GM12878 (cell line): ENCODE data around the gene ZNF804B. TPM values are rescaled to one million over a fixed set of nuclear protein-coding genes. Genes with fewer than 3 reads are reported as not detected.

Experiments used
- ATAC-seq: fragments of 200-7000 bp; cut with Tn5 transposase; 3 replicates; pipeline ENCODE4 v1.9.1; 2020; ENCODE audit warnings: mild to moderate bottlenecking, moderate library complexity
- BruUV-seq: library from RNA; stranded (reverse); fragments of 400-500 nt; replicated peaks from 2 replicates; lab custom pipeline; 2021; lab: Mats Ljungman, UMichigan
- CTCF ChIA-PET: fragments of 300-600 bp; sonication (Branson Sonifier 250); formaldehyde crosslinking; extraction: SDS; loops from one replicate; lab custom pipeline; 2021; ENCODE audit warnings: inconsistent platforms; lab: Yijun Ruan, JAX
- POLR2A ChIA-PET: fragments of 350-600 bp; formaldehyde crosslinking; extraction: SDS; loops from one replicate; lab custom pipeline; 2021; ENCODE audit warnings: inconsistent platforms; lab: Charles Lee
- RAD21 ChIA-PET: fragments of 300-600 bp; sonication (Branson Sonifier 250); formaldehyde crosslinking; loops from one replicate; lab custom pipeline; 2023; ENCODE audit warnings: antibody characterized with exemption; ENCODE audit not compliant: unreplicated experiment; lab: Charles Lee
- SMC1A ChIA-PET: fragments of 300-600 bp; sonication (Branson Sonifier 250); formaldehyde crosslinking; loops from one replicate; lab custom pipeline; 2023; ENCODE audit not compliant: unreplicated experiment, uncharacterized antibody; lab: Charles Lee
- DNase-seq: peaks from one replicate; pipeline ENCODE4 v3.0.0-alpha.2; 2011; ENCODE audit warnings: low read depth, low spot score
- FAIRE-seq: peaks from 3 replicates; lab custom pipeline; 2011; peaks lifted over from hg19 to GRCh38; lab: Jason Lieb, UNC
- H2AFZ ChIP-seq: 2 replicates; pipeline ENCODE4 v1.6.0; 2011; ENCODE audit warnings: low read depth, low read length, control low read depth; ENCODE audit not compliant: control insufficient read depth
- H3K27ac ChIP-seq: 2 replicates; pipeline ENCODE4 v1.5.1; 2011; ENCODE audit warnings: control low read depth; ENCODE audit not compliant: control insufficient read depth, insufficient read depth
- H3K27me3 ChIP-seq, 2 experiments: replicated peaks in 1 of 2; 2 replicates each; pipeline versions ENCODE4 v1.6.0 to v1.6.1; 2011; ENCODE audit warnings: low read length in 1 of 2; ENCODE audit not compliant: control insufficient read depth in 2 of 2, insufficient read depth in 2 of 2
- H3K36me3 ChIP-seq, 2 experiments: 2 replicates each; pipeline ENCODE4 v1.5.1; 2011; ENCODE audit warnings: low read length in 1 of 2; ENCODE audit not compliant: control insufficient read depth in 2 of 2, insufficient read depth in 2 of 2
- H3K4me1 ChIP-seq: 2 replicates; pipeline ENCODE4 v1.6.1; 2011; ENCODE audit warnings: mild to moderate bottlenecking, low read length, moderate library complexity, mixed read lengths; ENCODE audit not compliant: control insufficient read depth, insufficient read depth
- H3K4me2 ChIP-seq: 2 replicates; pipeline ENCODE4 v1.6.0; 2011; ENCODE audit warnings: control low read depth; ENCODE audit not compliant: control insufficient read depth, insufficient read depth
- H3K4me3 ChIP-seq: fragments of 200-600 bp; sonication (generic); 2 replicates; pipeline ENCODE4 v1.5.1; 2016
- H3K79me2 ChIP-seq: 2 replicates; pipeline ENCODE4 v1.6.0; 2011; ENCODE audit warnings: low read length; ENCODE audit not compliant: control insufficient read depth, insufficient read depth
- H3K9ac ChIP-seq: 2 replicates; pipeline ENCODE4 v1.8.0; 2011; ENCODE audit warnings: low read length, control low read depth, mixed read lengths; ENCODE audit not compliant: control insufficient read depth, insufficient read depth
- H3K9me3 ChIP-seq: replicated peaks from 3 replicates; pipeline ENCODE4 v1.5.1; 2011; ENCODE audit warnings: mild to moderate bottlenecking, low read length; ENCODE audit not compliant: control insufficient read depth, insufficient read depth
- H4K20me1 ChIP-seq: 2 replicates; pipeline ENCODE4 v1.6.0; 2011; ENCODE audit not compliant: control insufficient read depth, insufficient read depth
- FOS ChIP-seq: IDR thresholded peaks from 3 replicates; pipeline ENCODE4 v1.6.1; 2011; ENCODE audit warnings: borderline replicate concordance; ENCODE audit not compliant: insufficient read length; ENCODE audit errors: extremely low read depth
- HDGF ChIP-seq: fragments of 450-650 bp; IDR thresholded peaks from 2 replicates; pipeline ENCODE4 v1.6.1; 2016; ENCODE audit warnings: antibody characterized with exemption
- IKZF1 ChIP-seq: fragments of 450-650 bp; conservative IDR thresholded peaks from 2 replicates; pipeline ENCODE4 v1.6.1; 2017; ENCODE audit warnings: antibody characterized with exemption, mild to moderate bottlenecking
- JUNB ChIP-seq: IDR thresholded peaks from 2 replicates; pipeline ENCODE4 v1.6.1; 2016; ENCODE audit warnings: antibody characterized with exemption, mild to moderate bottlenecking
- POLR2A ChIP-seq: IDR thresholded peaks from 2 replicates; pipeline ENCODE4 v1.6.1; 2011; ENCODE audit warnings: low read depth, mild to moderate bottlenecking, low read length
- SREBF2 ChIP-seq: IDR thresholded peaks from 2 replicates; pipeline ENCODE4 v1.6.1; 2012; ENCODE audit warnings: mild to moderate bottlenecking, low read length
- SUPT20H ChIP-seq: IDR thresholded peaks from 2 replicates; pipeline ENCODE4 v1.6.1; 2011; ENCODE audit warnings: low read depth, mild to moderate bottlenecking, low read length, moderate library complexity, borderline replicate concordance; ENCODE audit not compliant: control insufficient read depth
- TCF7 ChIP-seq: IDR thresholded peaks from 2 replicates; pipeline ENCODE4 v1.6.1; 2014; ENCODE audit warnings: antibody characterized with exemption, borderline replicate concordance
- YY1 ChIP-seq: IDR thresholded peaks from 2 replicates; pipeline ENCODE4 v1.6.1; 2011; ENCODE audit warnings: low read depth, mild to moderate bottlenecking, low read length
- WGBS: methylation state at CpG from one replicate; pipeline ENCODE4 v1.1.6; 2016; ENCODE audit warnings: low lambda C conversion rate; ENCODE audit not compliant: insufficient replicate concordance, insufficient coverage; ENCODE audit errors: missing lambda C conversion rate; 5-methylcytosine and 5-hydroxymethylcytosine counted together
- in situ Hi-C: fragments of 300-500 bp; cut with MboI; formaldehyde crosslinking; loops from 9 replicates; pipeline ENCODE4 v1.14.3; 2018; ENCODE audit warnings: mixed read lengths
- intact Hi-C: fragments of 100-400 bp; cut with micrococcal nuclease; formaldehyde crosslinking; loops from one replicate; pipeline ENCODE4 v1.14.2; 2022; ENCODE audit not compliant: unreplicated experiment
- polyA plus RNA-seq, 11 experiments: library from polyadenylated mRNA; depleted of rRNA in 4 of 11; unstranded in 6 of 11; stranded (reverse) in 5 of 11; fragments of >200 nt; fragmentation: Nextera tagmentation in 4 of 11; fragmentation: Illumina TruSeq in 1 of 11; extraction: Ambion mirVana in 4 of 11; extraction: Trizol in 1 of 11; gene quantifications; 1 replicate in 1 of 11; 2 replicates in 10 of 11; pipeline versions ENCODE4 v1.2.1 to v1.2.3, GENCODE V29; 2011 to 2016; ENCODE audit warnings: inconsistent platforms in 2 of 11, missing spikeins in 2 of 11, low read depth in 1 of 11
- total RNA-seq, 4 experiments: library from RNA; depleted of rRNA in 3 of 4; stranded (reverse); fragments of >200 nt in 3 of 4; fragmentation: Illumina TruSeq in 1 of 4; extraction: Trizol in 1 of 4; gene quantifications; 2 replicates each; pipeline versions ENCODE4 v1.2.1 to v1.2.3, GENCODE V29; 2013 to 2021
- TF ChIP-seq, protein P1 (sequence below): fragments of 450-650 bp; IDR thresholded peaks from 2 replicates; pipeline ENCODE4 v1.6.1; 2017; ENCODE audit warnings: mild to moderate bottlenecking, moderate library complexity

ZNF804B gene
- total and polyA plus RNA-seq, 10 of the 15 experiments (the other 5 are each of a cell fraction or from before 2014, with no cell fraction given): not detected

DNA sequence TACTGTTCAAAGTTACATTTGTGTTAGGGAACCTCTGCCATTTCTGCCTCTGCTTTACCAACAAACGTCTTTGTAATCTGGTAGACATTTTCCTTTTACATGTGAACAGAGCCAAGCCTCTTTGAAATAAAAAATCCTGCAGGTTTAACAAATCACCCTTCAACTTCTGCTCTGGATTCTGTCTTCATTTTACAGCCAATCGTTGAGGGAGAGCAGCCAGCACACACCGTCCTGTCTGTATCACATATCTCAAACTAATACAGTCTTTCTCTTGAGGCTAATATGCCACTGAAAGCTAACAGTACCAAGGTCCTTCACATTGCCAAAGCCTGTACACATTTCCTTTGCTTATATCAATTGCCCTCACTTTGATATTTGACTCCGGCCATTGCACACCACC lies 504.6 kb downstream of the ZNF804B start (continued):
- no peak for TF ChIP-seq YY1
- no peak for TF ChIP-seq HDGF
- TF ChIP-seq POLR2A: no peak
- TF ChIP-seq, protein P1, sequence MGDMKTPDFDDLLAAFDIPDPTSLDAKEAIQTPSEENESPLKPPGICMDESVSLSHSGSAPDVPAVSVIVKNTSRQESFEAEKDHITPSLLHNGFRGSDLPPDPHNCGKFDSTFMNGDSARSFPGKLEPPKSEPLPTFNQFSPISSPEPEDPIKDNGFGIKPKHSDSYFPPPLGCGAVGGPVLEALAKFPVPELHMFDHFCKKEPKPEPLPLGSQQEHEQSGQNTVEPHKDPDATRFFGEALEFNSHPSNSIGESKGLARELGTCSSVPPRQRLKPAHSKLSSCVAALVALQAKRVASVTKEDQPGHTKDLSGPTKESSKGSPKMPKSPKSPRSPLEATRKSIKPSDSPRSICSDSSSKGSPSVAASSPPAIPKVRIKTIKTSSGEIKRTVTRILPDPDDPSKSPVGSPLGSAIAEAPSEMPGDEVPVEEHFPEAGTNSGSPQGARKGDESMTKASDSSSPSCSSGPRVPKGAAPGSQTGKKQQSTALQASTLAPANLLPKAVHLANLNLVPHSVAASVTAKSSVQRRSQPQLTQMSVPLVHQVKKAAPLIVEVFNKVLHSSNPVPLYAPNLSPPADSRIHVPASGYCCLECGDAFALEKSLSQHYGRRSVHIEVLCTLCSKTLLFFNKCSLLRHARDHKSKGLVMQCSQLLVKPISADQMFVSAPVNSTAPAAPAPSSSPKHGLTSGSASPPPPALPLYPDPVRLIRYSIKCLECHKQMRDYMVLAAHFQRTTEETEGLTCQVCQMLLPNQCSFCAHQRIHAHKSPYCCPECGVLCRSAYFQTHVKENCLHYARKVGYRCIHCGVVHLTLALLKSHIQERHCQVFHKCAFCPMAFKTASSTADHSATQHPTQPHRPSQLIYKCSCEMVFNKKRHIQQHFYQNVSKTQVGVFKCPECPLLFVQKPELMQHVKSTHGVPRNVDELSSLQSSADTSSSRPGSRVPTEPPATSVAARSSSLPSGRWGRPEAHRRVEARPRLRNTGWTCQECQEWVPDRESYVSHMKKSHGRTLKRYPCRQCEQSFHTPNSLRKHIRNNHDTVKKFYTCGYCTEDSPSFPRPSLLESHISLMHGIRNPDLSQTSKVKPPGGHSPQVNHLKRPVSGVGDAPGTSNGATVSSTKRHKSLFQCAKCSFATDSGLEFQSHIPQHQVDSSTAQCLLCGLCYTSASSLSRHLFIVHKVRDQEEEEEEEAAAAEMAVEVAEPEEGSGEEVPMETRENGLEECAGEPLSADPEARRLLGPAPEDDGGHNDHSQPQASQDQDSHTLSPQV: no peak
- no peak for TF ChIP-seq FOS
- no peak for TF ChIP-seq IKZF1
- TF ChIP-seq TCF7: no peak
- TF ChIP-seq SREBF2: no peak

DNA sequence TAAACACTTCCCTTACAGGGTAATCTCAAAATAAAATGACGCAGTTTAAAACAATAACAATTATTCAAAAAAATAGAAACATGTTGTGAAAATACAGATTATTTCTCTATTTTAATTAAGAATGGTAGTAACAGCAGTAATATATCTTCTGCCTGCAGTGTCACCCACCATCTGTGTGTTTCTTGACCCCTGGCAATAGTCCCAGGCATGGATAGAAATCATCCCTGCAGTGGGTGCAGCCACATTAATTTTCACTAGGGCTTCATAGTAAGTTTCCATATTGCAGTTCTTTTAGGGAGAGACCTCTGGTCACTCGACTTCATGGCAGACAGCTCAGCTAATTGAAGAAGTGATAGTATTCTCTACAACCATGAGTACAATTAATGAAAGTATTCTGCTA lies 506.1 kb downstream of the ZNF804B start:
- BruUV-seq: no TSS peak

More for the DNA sequence above, 506.1 kb downstream of the ZNF804B start:
- no peak overlapping the region for H2AFZ ChIP-seq
- H3K4me2 ChIP-seq: no peak overlapping the region
- no peak overlapping the region for H3K27ac ChIP-seq
- no peak overlapping the region for H3K9ac ChIP-seq
- H3K79me2 ChIP-seq: no peaks in the 10 kb centered on the region
- ChIA-PET CTCF (no interaction called here), RAD21 (no interaction called here), POLR2A (no interaction called here), SMC1A (no interaction called here)
- FAIRE-seq (no peak), ATAC-seq (no peak), DNase-seq (no peak)
- H3K9me3 ChIP-seq: no peaks in the 10 kb centered on the region
- H3K27me3 ChIP-seq: no peaks in the 10 kb centered on the region
- intact Hi-C loops: no loop called here
- WGBS: 50% methylated on average over 2 of the region's 2 CpGs
- H3K36me3 ChIP-seq: no peaks in the 10 kb centered on the region
- no peaks in the 10 kb centered on the region for H4K20me1 ChIP-seq
- TF ChIP-seq SUPT20H: no peak
- no peak for TF ChIP-seq JUNB
- no peak overlapping the region for H3K4me3 ChIP-seq
- in situ Hi-C loops: no loop called here
- H3K4me1 ChIP-seq: no peaks in the 10 kb centered on the region
